HepG2 (cell line): ENCODE measurements around the gene CRADD. TPM values are rescaled to one million over a fixed set of nuclear protein-coding genes. Genes with fewer than 3 reads are reported as not detected.

Experiments used
- ATAC-seq: fragments of 200-7000 bp; cut with Tn5 transposase; 3 replicates; pipeline ENCODE4 v1.9.1; 2020; ENCODE audit warnings: mild to moderate bottlenecking, moderate library complexity
- BruUV-seq: library from RNA; stranded (reverse); fragments of 400-500 nt; replicated peaks from 2 replicates; lab custom pipeline; 2021; lab: Mats Ljungman, UMichigan
- CTCF ChIA-PET: fragments of 300-600 bp; formaldehyde crosslinking; extraction: SDS; loops from one replicate; lab custom pipeline; 2021; ENCODE audit warnings: low total read pairs, inconsistent platforms, low intra/inter-chr PET ratio; lab: Yijun Ruan, JAX
- POLR2A ChIA-PET: fragments of 350-600 bp; sonication (Branson Sonifier 250); formaldehyde crosslinking; loops from one replicate; lab custom pipeline; 2020; ENCODE audit warnings: antibody characterized with exemption, inconsistent platforms; lab: Yijun Ruan, JAX
- DNase-seq: peaks from one replicate; pipeline ENCODE4 v3.0.0-alpha.2; 2015; ENCODE audit warnings: low spot score
- FAIRE-seq: peaks from 3 replicates; lab custom pipeline; 2011; peaks lifted over from hg19 to GRCh38; lab: Jason Lieb, UNC
- H2AFZ ChIP-seq: one replicate; pipeline ENCODE4 v1.6.1; 2011; ENCODE audit warnings: low read length, inconsistent platforms
- H3K27ac ChIP-seq: fragments of 300-600 bp; 3 replicates; pipeline ENCODE4 v1.8.0; 2011; ENCODE audit warnings: mixed run types, mild to moderate bottlenecking, mixed read lengths, low read length, inconsistent platforms; ENCODE audit not compliant: insufficient read depth; ENCODE audit errors: extremely low read length
- H3K27me3 ChIP-seq, 2 experiments: fragments of 200-600 bp in 1 of 2; 2 replicates in 1 of 2; 3 replicates in 1 of 2; pipeline versions ENCODE4 v1.6.0 to v1.8.0; 2011; ENCODE audit warnings: low read length in 2 of 2, mild to moderate bottlenecking in 2 of 2, moderate library complexity in 2 of 2, inconsistent platforms in 1 of 2; ENCODE audit not compliant: insufficient read depth in 2 of 2, control insufficient read depth in 1 of 2
- H3K36me3 ChIP-seq, 2 experiments: fragments of 200-600 bp in 1 of 2; replicated peaks in 1 of 2; 2 replicates in 1 of 2; 3 replicates in 1 of 2; pipeline versions ENCODE4 v1.5.1 to v1.8.0; 2011; ENCODE audit warnings: low read length in 2 of 2, inconsistent platforms in 1 of 2; ENCODE audit not compliant: insufficient read depth in 2 of 2, control insufficient read depth in 1 of 2
- H3K4me1 ChIP-seq: 2 replicates; pipeline ENCODE4 v1.5.1; 2012; ENCODE audit warnings: low read length, inconsistent platforms; ENCODE audit not compliant: insufficient read depth
- H3K4me2 ChIP-seq: 2 replicates; pipeline ENCODE4 v1.6.0; 2011; ENCODE audit warnings: low read depth, low read length, inconsistent platforms
- H3K4me3 ChIP-seq, 3 experiments: fragments of 200-600 bp in 1 of 3; sonication (generic), shearing (Covaris generic) in 1 of 3; replicated peaks in 1 of 3; 2 replicates each; pipeline ENCODE4 v1.5.1; 2011 to 2016; ENCODE audit warnings: low read length in 3 of 3, inconsistent platforms in 2 of 3, low read depth in 2 of 3, mild to moderate bottlenecking in 2 of 3, control low read depth in 1 of 3, mixed read lengths in 1 of 3; ENCODE audit not compliant: insufficient read depth in 1 of 3
- H3K79me2 ChIP-seq: one replicate; pipeline ENCODE4 v1.6.1; 2011; ENCODE audit warnings: low read length, inconsistent platforms; ENCODE audit not compliant: insufficient read depth
- H3K9ac ChIP-seq: 2 replicates; pipeline ENCODE4 v1.6.0; 2011; ENCODE audit warnings: mild to moderate bottlenecking, low read depth, low read length, inconsistent platforms; ENCODE audit not compliant: insufficient read depth
- H3K9me3 ChIP-seq: 2 replicates; pipeline ENCODE4 v1.5.1; 2012; ENCODE audit warnings: mild to moderate bottlenecking, low read length
- H4K20me1 ChIP-seq: 2 replicates; pipeline ENCODE4 v1.6.0; 2011; ENCODE audit warnings: inconsistent platforms, mild to moderate bottlenecking, low read length, moderate library complexity; ENCODE audit not compliant: insufficient read depth
- FOXA1 ChIP-seq, 2 experiments: fragments of 450-650 bp in 1 of 2; sonication (generic) in 1 of 2; formaldehyde crosslinking in 1 of 2; IDR thresholded peaks; 2 replicates each; pipeline versions ENCODE4 v1.4.0 to v1.6.1; 2016 to 2020; ENCODE audit warnings: missing genetic modification reagents in 1 of 2
- MXD4 ChIP-seq: IDR thresholded peaks from 2 replicates; pipeline ENCODE4 v1.6.1; 2016; ENCODE audit warnings: mild to moderate bottlenecking, missing biosample characterization, missing genetic modification reagents
- PATZ1 ChIP-seq: sonication (generic); formaldehyde crosslinking; IDR thresholded peaks from 2 replicates; pipeline ENCODE4 v1.4.0; 2020; ENCODE audit warnings: missing genetic modification reagents
- PITX1 ChIP-seq: sonication (generic); formaldehyde crosslinking; IDR thresholded peaks from 2 replicates; pipeline ENCODE4 v1.5.1; 2020; ENCODE audit warnings: mild to moderate bottlenecking, missing genetic modification reagents
- TGIF2 ChIP-seq: IDR thresholded peaks from 2 replicates; pipeline ENCODE4 v1.6.1; 2016; ENCODE audit warnings: control low read depth, missing compliant biosample characterization
- ZMYM2 ChIP-seq: sonication (generic); formaldehyde crosslinking; IDR thresholded peaks from 2 replicates; pipeline ENCODE4 v1.8.0; 2022; ENCODE audit warnings: mild to moderate bottlenecking, missing genetic modification reagents
- ZNF20 ChIP-seq: sonication (generic); formaldehyde crosslinking; IDR thresholded peaks from 2 replicates; pipeline ENCODE4 v1.4.0; 2020; ENCODE audit warnings: mild to moderate bottlenecking, moderate library complexity, missing genetic modification reagents
- ZNF512 ChIP-seq: sonication (generic); formaldehyde crosslinking; IDR thresholded peaks from 2 replicates; pipeline ENCODE4 v1.4.0; 2020; ENCODE audit warnings: mild to moderate bottlenecking, missing genetic modification reagents
- ZNF512B ChIP-seq: sonication (generic); formaldehyde crosslinking; IDR thresholded peaks from 2 replicates; pipeline ENCODE4 v1.5.1; 2020; ENCODE audit warnings: missing genetic modification reagents, mild to moderate bottlenecking, borderline replicate concordance
- ZNF574 ChIP-seq: sonication (generic); formaldehyde crosslinking; IDR thresholded peaks from 2 replicates; pipeline ENCODE4 v1.4.0; 2020; ENCODE audit warnings: missing genetic modification reagents
- ZNF749 ChIP-seq: sonication (generic); formaldehyde crosslinking; IDR thresholded peaks from 2 replicates; pipeline ENCODE4 v1.8.0; 2022; ENCODE audit warnings: mild to moderate bottlenecking, missing genetic modification reagents, moderate library complexity, borderline replicate concordance
- ZNF782 ChIP-seq: sonication (generic); formaldehyde crosslinking; IDR thresholded peaks from 2 replicates; pipeline ENCODE4 v1.4.0; 2020; ENCODE audit warnings: missing genetic modification reagents, mild to moderate bottlenecking, borderline replicate concordance
- ZNF816 ChIP-seq: sonication (generic); formaldehyde crosslinking; IDR thresholded peaks from 2 replicates; pipeline ENCODE4 v1.8.0; 2022; ENCODE audit warnings: missing genetic modification reagents, mild to moderate bottlenecking, borderline replicate concordance
- WGBS: methylation state at CpG from one replicate; pipeline ENCODE4 v1.1.6; 2017; ENCODE audit warnings: low lambda C conversion rate; 5-methylcytosine and 5-hydroxymethylcytosine counted together
- in situ Hi-C: cut with HindIII; loops from 2 replicates; pipeline ENCODE4 v1.10.0; 2017; ENCODE audit warnings: low pct_unique_long_range_greater_than_20kb; ENCODE audit not compliant: extremely low pct_ligation_motif_present
- intact Hi-C: fragments of 100-400 bp; cut with micrococcal nuclease; formaldehyde crosslinking; loops from one replicate; pipeline ENCODE4 v1.10.0; 2022; ENCODE audit not compliant: unreplicated experiment
- polyA plus RNA-seq, 8 experiments: library from polyadenylated mRNA; depleted of rRNA in 3 of 8; stranded (reverse) in 7 of 8; unstranded in 1 of 8; fragments of >200 nt; fragmentation: Illumina TruSeq in 4 of 8; extraction: Trizol in 4 of 8; gene quantifications; 2 replicates each; pipeline versions ENCODE4 v1.2.1 to v1.2.3, GENCODE V29; 2011 to 2016; ENCODE audit warnings: low read depth in 4 of 8, missing spikeins in 1 of 8, mixed read lengths in 1 of 8; ENCODE audit not compliant: insufficient read depth in 1 of 8
- total RNA-seq, 5 experiments: library from RNA; depleted of rRNA; stranded (reverse); fragments of >200 nt; fragmentation: Illumina TruSeq; extraction: Trizol; gene quantifications; 2 replicates each; pipeline ENCODE4 v1.2.3, GENCODE V29; 2016; ENCODE audit warnings: low read depth in 1 of 5

The CRADD gene
- total and polyA plus RNA-seq, 2 of the 13 experiments (the other 11 are each of a cell fraction or from before 2014, with no cell fraction given): 12.4 to 18.8 TPM

- TF ChIP-seq FOXA1 (IDR thresholded peaks at IDR 0.05) (no peak), FOXA1 (CRISPR knock-in tag; IDR thresholded peaks at IDR 0.05) (no peak), ZNF782 (CRISPR knock-in tag) (no peak), MXD4 (no peak), TGIF2 (CRISPR knock-in tag) (no peak), ZNF512 (CRISPR knock-in tag) (no peak), PITX1 (CRISPR knock-in tag) (no peak)
- TF ChIP-seq, all 625 proteins: peak for 0
Observed at GRCh38 chr12:93678779-93679178, 1.6 kb downstream of the CRADD start (continued).

- Histone ChIP-seq H3K27ac (no peak overlapping the region), H3K4me1 (peaks cover 28% of the 10 kb centered on the region), H3K9ac (no peak overlapping the region), H2AFZ (no peak overlapping the region), H4K20me1 (no peaks in the 10 kb centered on the region), H3K9me3 (no peaks in the 10 kb centered on the region), H3K27me3 (no peaks in the 10 kb centered on the region; a peak in 1 of 5 replicates), H3K4me3 (no peak overlapping the region), H3K36me3 (no peaks in the 10 kb centered on the region), H3K79me2 (no peaks in the 10 kb centered on the region), H3K4me2 (no peak overlapping the region)
- DNase-seq: no peak
- ChIA-PET POLR2A (interaction anchor here (0.8 kb wide), 1 partner anchor 48 kb away, joined by 3 read pairs; no protein-coding TSS in a partner anchor), CTCF (no interaction called here)
- in situ Hi-C loops: loop anchor here (5.0 kb wide), 1 partner anchor 63 kb away; no protein-coding TSS in a partner anchor
- 91% methylated on average over 8 of the region's 8 CpGs for WGBS
- BruUV-seq: no TSS peak
- FAIRE-seq: no peak
- intact Hi-C loops: loop anchor here (5.0 kb wide), 1 partner anchor 112 kb away; no protein-coding TSS in a partner anchor
- no peak for ATAC-seq
- TF ChIP-seq ZMYM2: no peak
- no peak for TF ChIP-seq ZNF20
- TF ChIP-seq ZNF816 (CRISPR knock-in tag): no peak
- no peak for TF ChIP-seq ZNF574
- TF ChIP-seq ZNF749 (CRISPR knock-in tag): no peak
- no peak for TF ChIP-seq ZNF512B
- TF ChIP-seq PATZ1 (CRISPR knock-in tag): no peak
Observed at GRCh38 chr12:93679308-93679925, 2.2 kb downstream of the CRADD start.
